Posterior cingulate gyrus (tissue), 11 donors: ENCODE data around the gene RDX.
A peak's percentile ranks its signal among the peaks of the same experiment; 100 is the strongest.

ENCODE experiments used
- DNase-seq, 10 donors: peaks; one replicate each; pipeline versions ENCODE4 v3.0.0 to v3.0.0-alpha.2; 2020 to 2021; ENCODE audit warnings: mixed read lengths in 3 of 10
- intact Hi-C: fragments of 100-400 bp; cut with DNase I; formaldehyde crosslinking; loops from one replicate; pipeline ENCODE4 v1.15.1; 2023

RDX gene

GRCh38 chr11:110152199-110152598 lies 144.2 kb downstream of the RDX start:
- no peak for DNase-seq
- intact Hi-C loops: no loop called here

- no peak for DNase-seq
- intact Hi-C loops: no loop called here
These were observed 147.4 kb downstream of the RDX start for GRCh38 chr11:110148775-110149744.

- intact Hi-C loops: no loop called here
- DNase-seq: no peak
These were observed 148.3 kb downstream of the RDX start for GRCh38 chr11:110147962-110148709.

GRCh38 chr11:110141812-110142211 lies 154.6 kb downstream of the RDX start:
- intact Hi-C loops: no loop called here
- DNase-seq: no peak

GRCh38 chr11:110134110-110134509 lies 162.3 kb downstream of the RDX start:
- DNase-seq: peak in 2 of 10 donors; percentile 11 to 74
- intact Hi-C loops: no loop called here

GRCh38 chr11:110133160-110133559 lies 163.3 kb downstream of the RDX start:
- intact Hi-C loops: no loop called here
- DNase-seq: no peak

- intact Hi-C loops: no loop called here
- no peak for DNase-seq
These were observed 164.9 kb downstream of the RDX start for GRCh38 chr11:110131386-110132123.

- DNase-seq: peak in 2 of 10 donors; percentile 17 to 65
- intact Hi-C loops: no loop called here
These were observed 165.7 kb downstream of the RDX start for GRCh38 chr11:110130642-110131238.

- intact Hi-C loops: no loop called here
- DNase-seq: no peak
These were observed 168.3 kb downstream of the RDX start for GRCh38 chr11:110128161-110128560.

- DNase-seq: no peak
- intact Hi-C loops: no loop called here
These were observed 169.5 kb downstream of the RDX start for GRCh38 chr11:110126936-110127335.

- intact Hi-C loops: no loop called here
- no peak for DNase-seq
These were observed 170.8 kb downstream of the RDX start for GRCh38 chr11:110125632-110126031.
